ENCODE measurements around the gene DOCK4.

The DOCK4 gene

DNA sequence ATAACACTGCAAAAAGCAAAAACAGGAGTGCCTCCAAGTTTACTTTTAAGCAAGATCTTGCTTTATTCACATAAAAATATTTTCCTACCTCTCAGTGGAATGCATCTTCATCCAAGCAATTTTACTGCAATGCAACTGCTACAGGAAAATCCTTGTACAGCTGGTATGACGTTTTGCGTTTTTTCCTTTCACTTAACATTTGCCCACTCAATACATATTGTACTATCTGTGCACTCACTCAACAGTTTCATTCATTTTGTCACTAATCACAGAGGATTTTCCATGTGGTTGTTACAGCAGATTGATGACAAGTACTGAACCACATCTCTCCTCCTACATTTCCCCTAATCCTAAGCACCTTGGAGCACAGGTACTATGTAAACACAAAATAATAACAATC, 421.9 kb downstream of the DOCK4 start:
- H3K36me3 ChIP-seq (ENCODE audit: insufficient read depth, low read length): peaks cover 4% of the 10 kb centered on the region; the same call in 1 of the 2 replicates
- no peak overlapping the region for H3K9ac ChIP-seq (ENCODE audit: low read depth, low read length)
- no peaks in the 10 kb centered on the region for H3K9me3 ChIP-seq (ENCODE audit: control insufficient read depth, insufficient read depth, low read length)
- no peaks in the 10 kb centered on the region for H3K4me1 ChIP-seq (ENCODE audit: insufficient read depth, low read length)

DNA sequence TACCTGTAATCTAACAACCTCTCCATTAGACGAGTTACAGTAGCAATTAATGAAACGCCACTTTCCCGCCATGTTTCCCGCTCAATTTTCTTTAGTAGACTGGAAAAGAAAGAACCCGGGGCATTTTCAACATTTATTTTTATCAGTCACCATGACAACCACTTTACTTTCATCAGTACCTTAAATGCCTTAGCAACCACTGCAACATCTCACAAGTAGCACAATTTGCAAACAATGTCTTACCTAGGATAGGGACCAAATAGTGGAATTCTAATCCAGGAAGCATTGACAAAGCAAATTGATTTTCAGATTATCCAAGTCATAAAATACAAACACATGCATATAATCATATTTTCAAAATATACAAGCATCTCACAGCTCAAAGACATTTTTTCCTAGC, 422.3 kb downstream of the DOCK4 start:
- Histone ChIP-seq H3K4me1 (ENCODE audit: insufficient read depth, low read length) (no peaks in the 10 kb centered on the region), H3K36me3 (ENCODE audit: insufficient read depth, low read length) (peaks cover 4% of the 10 kb centered on the region; the same call in 1 of the 2 replicates), H3K9ac (ENCODE audit: low read depth, low read length) (no peak overlapping the region), H3K9me3 (ENCODE audit: control insufficient read depth, insufficient read depth, low read length) (no peaks in the 10 kb centered on the region)

DNA sequence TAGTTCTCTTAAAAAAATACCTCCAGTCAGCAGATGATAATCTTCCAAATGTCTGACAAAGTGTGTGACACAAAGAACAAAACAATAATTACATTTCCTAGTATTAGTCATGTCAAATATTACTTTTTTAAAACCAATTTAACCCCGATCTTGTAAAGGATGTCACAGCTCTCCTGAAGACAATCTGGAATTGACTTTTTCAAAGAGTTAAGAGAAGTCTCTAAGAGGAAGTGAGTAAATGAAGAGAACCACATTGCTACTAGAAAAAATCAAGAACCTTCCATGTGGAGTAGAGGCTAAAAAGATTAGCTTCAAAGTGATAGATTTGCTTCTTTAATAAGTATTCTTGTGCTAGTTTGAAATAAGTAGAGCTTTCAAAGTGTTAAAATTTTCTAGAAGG, 425.7 kb downstream of the DOCK4 start:
- H3K4me1 ChIP-seq (ENCODE audit: insufficient read depth, low read length): no peaks in the 10 kb centered on the region
- H3K9ac ChIP-seq (ENCODE audit: low read depth, low read length): no peak overlapping the region
- H3K9me3 ChIP-seq (ENCODE audit: control insufficient read depth, insufficient read depth, low read length): 0 out of 2 replicates have a peak, but pooled peaks cover 4% of the 10 kb centered on the region
- H3K36me3 ChIP-seq (ENCODE audit: insufficient read depth, low read length): no peaks in the 10 kb centered on the region; the same call in 1 of the 2 replicates

DNA sequence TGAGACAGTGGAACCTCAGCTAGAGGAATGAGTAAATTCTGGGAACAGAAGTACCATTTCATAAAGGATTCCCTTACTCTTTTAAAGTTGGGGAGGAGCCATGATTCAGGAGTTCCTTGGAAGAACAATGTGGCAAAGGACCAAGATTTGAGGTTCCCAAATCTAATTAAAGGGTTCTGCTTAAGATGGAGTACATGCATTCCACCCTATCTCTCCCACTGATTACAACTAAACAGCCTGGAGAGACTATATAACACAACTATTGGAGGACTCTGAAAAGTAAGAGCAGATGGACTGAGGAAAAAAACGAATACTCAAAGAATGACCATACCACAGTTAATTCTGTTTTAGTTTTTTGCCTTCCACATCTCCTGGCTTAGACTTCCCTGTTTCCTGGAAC, 431.0 kb downstream of the DOCK4 start:
- Histone ChIP-seq H3K4me1 (ENCODE audit: insufficient read depth, low read length) (peaks cover 6% of the 10 kb centered on the region; the same call in 1 of the 2 replicates), H3K9ac (ENCODE audit: low read depth, low read length) (no peak overlapping the region), H3K9me3 (ENCODE audit: control insufficient read depth, insufficient read depth, low read length) (0 out of 2 replicates have a peak, but pooled peaks cover 4% of the 10 kb centered on the region), H3K36me3 (ENCODE audit: insufficient read depth, low read length) (no peaks in the 10 kb centered on the region; the same call in 1 of the 2 replicates)

DNA sequence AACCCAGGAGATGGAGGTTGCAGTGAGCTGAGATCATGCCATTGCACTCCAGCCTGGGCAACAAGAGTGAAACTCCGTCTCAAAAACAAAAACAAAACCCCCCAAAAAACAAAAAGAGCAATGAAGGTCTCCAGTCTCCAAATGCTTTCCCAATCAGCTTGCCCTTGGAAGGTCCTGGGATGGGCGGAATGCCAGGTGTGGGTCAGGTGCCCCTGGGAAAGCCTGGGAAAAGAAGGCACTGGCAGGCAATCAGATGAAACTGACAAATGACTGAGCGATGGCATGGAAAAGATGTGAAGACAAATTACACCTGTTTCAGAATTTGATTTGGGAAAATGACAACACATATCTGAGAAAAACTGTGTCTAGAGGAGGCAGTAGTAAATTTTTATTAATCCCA, 433.5 kb downstream of the DOCK4 start:
- no peaks in the 10 kb centered on the region; the same call in none of the 2 replicates for H3K36me3 ChIP-seq (ENCODE audit: insufficient read depth, low read length)
- no peak overlapping the region for H3K9ac ChIP-seq (ENCODE audit: low read depth, low read length)
- H3K9me3 ChIP-seq (ENCODE audit: control insufficient read depth, insufficient read depth, low read length): 0 out of 2 replicates have a peak, but pooled peaks cover 3% of the 10 kb centered on the region

DNA sequence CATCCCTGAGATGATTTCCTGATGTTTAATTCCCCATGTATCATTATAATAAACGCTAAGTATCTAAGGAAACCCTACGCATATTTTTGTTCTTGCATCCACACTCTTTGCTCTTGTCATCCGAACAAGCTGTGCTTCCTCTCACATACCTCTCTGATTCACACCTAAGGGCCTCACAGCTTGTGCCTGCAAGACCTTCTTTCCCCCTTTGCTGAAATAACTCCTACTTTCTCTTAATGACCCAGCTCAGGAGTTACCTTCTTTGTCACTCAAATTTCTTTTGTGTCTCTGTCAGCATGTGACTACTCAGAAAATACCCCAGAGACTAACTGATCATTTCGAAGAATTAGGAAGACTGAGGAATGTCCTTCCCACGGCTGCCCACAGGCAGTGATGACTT, 434.6 kb downstream of the DOCK4 start:
- no peaks in the 10 kb centered on the region; the same call in none of the 2 replicates for H3K36me3 ChIP-seq (ENCODE audit: insufficient read depth, low read length)
- no peaks in the 10 kb centered on the region for H3K9me3 ChIP-seq (ENCODE audit: control insufficient read depth, insufficient read depth, low read length)
- no peak overlapping the region for H3K9ac ChIP-seq (ENCODE audit: low read depth, low read length)
- H3K4me1 ChIP-seq (ENCODE audit: insufficient read depth, low read length): peaks cover 6% of the 10 kb centered on the region; the same call in 1 of the 2 replicates

More for the DNA sequence above, 433.5 kb downstream of the DOCK4 start:
- peaks cover 6% of the 10 kb centered on the region; the same call in 1 of the 2 replicates for H3K4me1 ChIP-seq (ENCODE audit: insufficient read depth, low read length)

DNA sequence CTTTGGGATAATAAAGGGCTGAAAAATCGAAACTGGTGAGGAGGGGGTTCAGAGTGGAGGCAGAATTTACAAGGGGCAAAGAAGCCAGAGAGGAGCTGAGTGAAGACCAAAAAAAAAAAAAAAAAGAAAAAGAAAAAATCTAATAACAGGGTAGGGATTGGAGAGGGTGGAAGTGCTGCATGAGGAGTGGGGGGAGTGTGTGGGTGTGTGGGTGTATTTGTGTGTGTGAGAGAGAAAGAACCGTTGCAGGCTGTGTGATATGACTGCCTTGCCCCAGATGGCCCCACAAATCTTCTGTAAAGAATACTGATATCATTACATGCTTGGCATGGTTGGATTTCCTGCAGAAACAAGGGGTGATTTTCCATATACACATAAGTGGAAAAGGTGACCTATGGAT, 436.1 kb downstream of the DOCK4 start:
- no peaks in the 10 kb centered on the region; the same call in 1 of the 2 replicates for H3K36me3 ChIP-seq (ENCODE audit: insufficient read depth, low read length)
- peaks cover 6% of the 10 kb centered on the region; the same call in 1 of the 2 replicates for H3K4me1 ChIP-seq (ENCODE audit: insufficient read depth, low read length)
- H3K9me3 ChIP-seq (ENCODE audit: control insufficient read depth, insufficient read depth, low read length): no peaks in the 10 kb centered on the region
- no peak overlapping the region for H3K9ac ChIP-seq (ENCODE audit: low read depth, low read length)

DNA sequence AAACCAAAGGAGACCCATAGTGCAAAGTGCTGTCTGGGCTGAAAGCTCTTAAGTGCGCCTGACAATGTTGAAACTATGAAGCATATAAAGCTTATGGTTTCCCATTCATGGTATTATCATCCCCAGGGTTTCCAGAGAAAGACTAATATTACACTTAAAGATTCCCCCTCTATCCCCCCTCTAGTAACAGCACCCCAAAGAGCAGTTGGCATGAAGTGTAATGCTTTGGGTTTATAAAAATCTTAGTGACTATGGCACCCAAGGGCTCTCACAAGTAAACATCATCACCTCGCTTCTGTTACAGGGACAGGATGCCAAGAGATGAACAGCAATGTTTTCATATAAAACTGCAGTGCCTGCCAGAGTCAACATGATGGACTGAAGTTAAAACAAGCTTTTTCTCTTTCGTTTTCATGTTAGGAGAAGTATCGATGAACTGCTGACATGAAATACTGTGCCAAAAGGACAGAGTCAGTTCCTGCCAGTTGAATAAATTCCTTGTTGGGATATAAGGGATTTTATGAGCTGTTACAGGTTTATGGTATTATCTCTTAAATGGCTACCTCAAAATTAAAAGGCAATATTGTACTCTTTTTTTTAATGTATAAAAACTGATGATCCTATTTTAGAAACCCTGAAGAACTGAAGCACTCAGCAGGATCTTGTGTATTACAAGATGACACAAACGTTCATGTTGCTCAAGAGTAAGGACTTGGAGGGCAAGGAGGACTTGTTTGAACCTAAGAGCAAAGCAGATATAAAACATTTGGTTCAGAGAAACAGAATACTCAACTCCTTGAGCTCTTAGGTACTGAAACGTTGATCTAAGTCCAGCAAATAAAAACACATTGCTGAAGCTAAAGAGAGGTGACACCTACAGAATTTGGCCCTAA, 440.2 kb downstream of the DOCK4 start:
- peaks cover 2% of the 10 kb centered on the region; the same call in 1 of the 2 replicates for H3K4me1 ChIP-seq (ENCODE audit: insufficient read depth, low read length)
- no peak overlapping the region for H3K9ac ChIP-seq (ENCODE audit: low read depth, low read length)
- H3K9me3 ChIP-seq (ENCODE audit: control insufficient read depth, insufficient read depth, low read length): no peaks in the 10 kb centered on the region
- H3K36me3 ChIP-seq (ENCODE audit: insufficient read depth, low read length): no peaks in the 10 kb centered on the region; the same call in 1 of the 2 replicates

DNA sequence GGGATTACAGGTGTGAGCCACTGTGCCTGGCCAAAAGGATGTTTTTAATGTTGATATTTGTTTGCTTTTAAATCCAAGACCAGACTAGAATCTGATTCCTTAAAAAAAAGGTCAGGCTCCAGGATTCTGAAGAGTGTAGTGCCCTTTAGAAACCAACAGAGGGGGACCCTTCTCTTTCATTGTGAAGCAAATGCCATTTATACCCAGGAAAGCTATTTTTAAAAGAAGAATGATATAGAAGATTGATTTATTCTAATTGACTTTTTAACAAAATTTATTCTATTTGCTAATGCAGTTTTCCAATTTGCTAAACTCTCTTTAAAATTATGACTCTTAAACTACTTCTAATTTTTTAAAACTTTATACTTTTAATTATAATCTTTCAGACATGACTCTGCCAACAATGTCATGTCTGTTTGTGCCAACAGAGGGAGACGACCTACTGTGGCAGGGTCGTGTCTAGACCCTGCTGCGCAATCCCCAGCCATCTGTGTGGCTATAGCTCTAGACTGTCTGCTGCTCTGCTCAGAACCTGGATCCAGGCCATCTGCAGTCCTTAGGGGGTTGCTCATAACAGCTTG, 442.9 kb downstream of the DOCK4 start:
- no peaks in the 10 kb centered on the region for H3K4me1 ChIP-seq (ENCODE audit: insufficient read depth, low read length)
- no peaks in the 10 kb centered on the region for H3K36me3 ChIP-seq (ENCODE audit: insufficient read depth, low read length)
- H3K9ac ChIP-seq (ENCODE audit: low read depth, low read length): no peak overlapping the region
- H3K9me3 ChIP-seq (ENCODE audit: control insufficient read depth, insufficient read depth, low read length): no peaks in the 10 kb centered on the region

DNA sequence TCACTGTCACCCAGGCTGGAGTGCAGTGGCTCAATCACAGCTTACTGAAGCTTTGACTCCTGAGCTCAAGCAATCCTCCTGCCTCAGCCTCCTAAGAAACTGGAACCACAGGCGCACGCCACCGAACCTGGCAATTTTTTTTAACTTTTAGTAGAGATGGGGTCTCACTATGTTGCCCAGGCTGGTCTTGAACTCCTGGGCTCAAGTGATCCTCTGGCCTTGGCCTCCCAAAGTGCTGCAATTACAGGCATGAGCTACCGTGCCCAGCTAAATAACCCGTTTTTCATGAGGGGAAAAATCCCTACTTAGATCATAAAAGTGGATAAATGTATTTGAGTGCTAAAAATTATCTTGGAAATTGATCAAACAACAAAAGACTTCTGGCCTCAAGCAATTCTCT, 443.4 kb downstream of the DOCK4 start:
- H3K9ac ChIP-seq (ENCODE audit: low read depth, low read length): no peak overlapping the region
- H3K9me3 ChIP-seq (ENCODE audit: control insufficient read depth, insufficient read depth, low read length): no peaks in the 10 kb centered on the region
- peaks cover 2% of the 10 kb centered on the region; the same call in 1 of the 2 replicates for H3K4me1 ChIP-seq (ENCODE audit: insufficient read depth, low read length)
- no peaks in the 10 kb centered on the region for H3K36me3 ChIP-seq (ENCODE audit: insufficient read depth, low read length)

DNA sequence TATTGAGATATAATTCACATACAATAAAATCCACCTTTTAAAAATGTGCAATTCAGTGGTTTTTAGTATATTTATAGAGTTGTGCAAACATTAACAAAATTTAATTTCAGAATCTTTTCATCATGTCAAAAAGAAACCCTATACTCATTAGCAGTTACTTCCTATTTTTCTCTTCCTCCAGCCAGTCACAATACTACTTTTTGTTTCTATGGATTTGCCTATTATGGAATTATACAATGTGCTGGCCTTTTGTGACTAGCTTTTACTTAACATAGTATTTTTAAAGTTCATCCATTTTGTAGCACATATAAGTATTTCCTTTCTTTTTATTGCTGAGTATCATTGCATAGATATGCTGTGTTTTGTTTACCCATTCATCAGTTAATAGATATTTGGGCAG, 444.0 kb downstream of the DOCK4 start:
- Histone ChIP-seq H3K4me1 (ENCODE audit: insufficient read depth, low read length) (peaks cover 7% of the 10 kb centered on the region; the same call in 1 of the 2 replicates), H3K9ac (ENCODE audit: low read depth, low read length) (no peak overlapping the region), H3K9me3 (ENCODE audit: control insufficient read depth, insufficient read depth, low read length) (no peaks in the 10 kb centered on the region), H3K36me3 (ENCODE audit: insufficient read depth, low read length) (no peaks in the 10 kb centered on the region)

DNA sequence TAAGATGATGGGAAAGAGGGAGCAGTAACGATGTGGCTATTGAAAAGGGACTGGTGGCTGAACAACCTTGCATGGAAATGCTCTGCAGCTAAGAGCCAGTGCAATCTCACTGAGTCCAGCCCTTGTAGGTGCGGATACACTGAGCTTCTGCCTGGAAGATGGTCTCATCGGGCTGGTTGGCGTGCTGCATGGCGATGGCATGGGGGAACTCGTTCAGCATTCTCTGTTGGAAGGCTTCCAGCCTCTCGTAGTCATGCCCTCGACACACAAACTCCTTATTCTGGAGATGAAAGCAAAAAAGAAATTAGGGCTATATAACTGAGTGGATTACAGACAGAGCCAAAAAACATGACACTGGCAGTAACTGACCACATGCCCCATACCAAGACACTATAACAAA, 446.2 kb downstream of the DOCK4 start:
- Histone ChIP-seq H3K9ac (ENCODE audit: low read depth, low read length) (no peak overlapping the region), H3K9me3 (ENCODE audit: control insufficient read depth, insufficient read depth, low read length) (no peaks in the 10 kb centered on the region), H3K36me3 (ENCODE audit: insufficient read depth, low read length) (no peaks in the 10 kb centered on the region), H3K4me1 (ENCODE audit: insufficient read depth, low read length) (peaks cover 9% of the 10 kb centered on the region; the same call in 1 of the 2 replicates)

DNA sequence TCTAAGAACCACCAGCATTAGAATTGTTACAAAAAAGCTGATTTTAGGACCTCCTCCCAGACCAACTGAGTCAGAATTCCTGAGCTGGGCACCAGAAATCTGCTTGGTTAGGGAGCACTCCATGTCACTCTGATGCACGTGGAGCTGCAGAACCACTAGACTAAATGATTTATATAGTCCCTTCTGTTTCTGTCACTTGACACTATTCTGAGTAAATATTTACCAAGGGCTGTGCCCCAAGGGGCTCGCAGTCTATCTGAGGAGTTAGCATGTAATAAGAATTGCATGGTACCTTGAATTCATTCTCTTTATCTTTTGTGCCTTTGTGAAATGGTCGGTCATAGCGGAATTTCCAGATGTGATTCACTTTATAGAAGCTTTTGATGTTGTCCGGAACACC, 447.9 kb downstream of the DOCK4 start:
- Histone ChIP-seq H3K9ac (ENCODE audit: low read depth, low read length) (no peak overlapping the region), H3K9me3 (ENCODE audit: control insufficient read depth, insufficient read depth, low read length) (no peaks in the 10 kb centered on the region), H3K4me1 (ENCODE audit: insufficient read depth, low read length) (peaks cover 9% of the 10 kb centered on the region; the same call in 1 of the 2 replicates), H3K36me3 (ENCODE audit: insufficient read depth, low read length) (no peaks in the 10 kb centered on the region)

DNA sequence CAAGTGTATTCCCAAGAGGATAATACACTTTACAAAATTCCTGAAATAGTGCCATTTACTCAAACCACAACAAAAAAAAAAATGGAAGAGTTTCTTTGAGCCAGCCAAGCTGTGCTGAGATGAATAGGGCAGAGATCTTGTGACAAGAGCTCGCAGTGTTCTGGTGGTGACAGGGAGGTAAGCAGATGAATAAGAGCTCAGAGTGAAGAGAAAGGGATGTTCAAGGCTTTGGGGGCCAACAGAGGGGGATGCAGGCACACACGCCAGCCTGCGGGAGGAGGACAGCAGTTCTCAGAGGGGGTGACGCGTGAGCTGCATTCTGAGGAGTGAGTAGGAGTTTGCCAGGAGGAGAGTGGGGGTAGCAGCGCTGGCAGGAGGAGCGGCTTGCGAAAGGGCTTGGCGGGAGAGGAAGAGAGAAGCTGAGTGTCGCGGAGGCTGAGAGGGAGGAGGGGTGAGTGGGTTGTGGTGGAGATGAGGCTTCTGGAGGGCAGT, 449.5 kb downstream of the DOCK4 start:
- Histone ChIP-seq H3K4me1 (ENCODE audit: insufficient read depth, low read length) (peaks cover 9% of the 10 kb centered on the region; the same call in 1 of the 2 replicates), H3K36me3 (ENCODE audit: insufficient read depth, low read length) (no peaks in the 10 kb centered on the region), H3K9ac (ENCODE audit: low read depth, low read length) (peak overlapping the region; percentile 8; the same call in 1 of the 2 replicates), H3K9me3 (ENCODE audit: control insufficient read depth, insufficient read depth, low read length) (no peaks in the 10 kb centered on the region)

Data from ES-I3 (cell line).